Right cardiac atrium (tissue), 5 donors: ENCODE measurements around the gene HIPK3. TPM values are rescaled to one million over a fixed set of nuclear protein-coding genes. Genes with fewer than 3 reads are reported as not detected.

Source experiments
- ATAC-seq, 2 donors: fragments of 200-7000 bp; cut with Tn5 transposase; one replicate each; pipeline versions ENCODE4 v1.8.0 to v1.9.1; 2020; ENCODE audit warnings: moderate library complexity in 2 of 2, mild to moderate bottlenecking in 1 of 2
- DNase-seq, 3 donors: peaks; one replicate each; pipeline ENCODE4 v3.0.0-alpha.2; 2020
- H3K27ac ChIP-seq: one replicate; pipeline ENCODE4 v1.5.1; 2013; ENCODE audit warnings: mild to moderate bottlenecking, low read length, control low read depth, moderate library complexity
- H3K27me3 ChIP-seq: one replicate; pipeline ENCODE4 v1.6.1; 2013; ENCODE audit not compliant: control insufficient read depth, insufficient read depth
- H3K4me1 ChIP-seq: one replicate; pipeline ENCODE4 v1.6.1; 2013; ENCODE audit warnings: low read length; ENCODE audit not compliant: control insufficient read depth, insufficient read depth
- H3K4me3 ChIP-seq: one replicate; pipeline ENCODE4 v1.5.1; 2013; ENCODE audit warnings: low read length, control low read depth
- H3K9me3 ChIP-seq: one replicate; pipeline ENCODE4 v1.6.1; 2013; ENCODE audit warnings: low read length; ENCODE audit not compliant: control insufficient read depth
- WGBS: extraction: QIAGEN DNeasy Blood & Tissue Kit; methylation state at CpG from one replicate; pipeline ENCODE4 v1.1.7; 2013; 5-methylcytosine and 5-hydroxymethylcytosine counted together
- intact Hi-C, 4 donors: fragments of 100-400 bp; cut with DNase I; formaldehyde crosslinking; loops; one replicate each; pipeline versions ENCODE4 v1.11.0 to v1.14.0; 2022 to 2023
- polyA plus RNA-seq: library from polyadenylated mRNA; stranded (reverse); fragments of 200-250 nt; gene quantifications from one replicate; pipeline ENCODE4 v1.2.3, GENCODE V29; 2013
- total RNA-seq, 4 donors: library from RNA; stranded (reverse); fragmentation: NEBNext Ultra II Directional; extraction: Animal tissue kit (Norgen Biotek cat#: 25700); gene quantifications; one replicate each; pipeline ENCODE4 v1.2.1, GENCODE V29; 2021
- donor health status: healthy with polysubstance abuse.
- donor health status: DM: no; HTN: yes; CAD: no.
- donor health status: DM: no; HTN: no; CAD: no.
- donor health status: DM: no; HTN: yes; CAD: no; lungs with severe emphysema.
- donor health status: DM: yes; HTN: yes; CAD: no.

Gene HIPK3
- total and polyA plus RNA-seq, 5 donors = 32.0 to 272 (median 229) TPM

DNA sequence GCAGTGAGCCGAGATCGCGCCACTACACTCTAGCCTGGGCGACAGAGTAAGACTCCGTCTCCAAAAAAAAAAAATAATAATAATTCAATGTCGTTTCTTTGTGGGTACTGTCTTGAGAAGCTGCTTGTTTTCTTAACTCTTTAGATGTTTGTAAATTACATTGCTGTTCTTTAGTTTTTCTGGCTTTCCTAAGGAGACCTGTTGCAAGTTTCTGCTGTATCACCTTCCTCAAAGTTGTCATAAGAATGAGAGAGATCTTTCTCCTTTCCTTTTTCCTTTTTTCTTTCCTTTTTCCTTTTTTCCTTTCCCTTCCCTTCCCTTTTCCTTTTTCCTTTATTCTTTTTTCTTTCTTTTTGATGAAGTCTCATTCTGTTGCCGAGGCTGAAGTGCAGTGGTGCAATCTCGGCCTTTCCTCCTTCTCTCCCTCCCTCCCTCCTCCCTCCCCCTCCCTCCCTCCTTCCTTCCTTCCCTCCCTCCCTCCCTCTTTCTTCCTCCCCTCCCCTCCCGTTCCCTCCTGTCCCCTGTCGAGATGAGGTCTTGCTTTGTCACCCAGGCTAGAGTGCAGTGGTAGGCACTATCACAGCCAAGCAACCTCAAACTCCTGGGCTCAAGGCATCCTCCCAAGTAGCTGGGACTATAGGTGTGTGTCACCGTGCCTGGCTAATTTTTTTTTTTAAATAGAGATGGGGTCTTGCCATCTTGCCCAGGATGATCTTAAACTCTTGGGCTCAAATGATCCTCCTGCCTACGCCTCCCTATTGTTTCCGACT, 15.3 kb downstream of the HIPK3 start:
- intact Hi-C loops = no loop called here
- Histone ChIP-seq H3K4me1 (peaks cover 10% of the 10 kb centered on the region), H3K4me3 (no peak overlapping the region), H3K27ac (no peak overlapping the region), H3K9me3 (no peaks in the 10 kb centered on the region), H3K27me3 (no peaks in the 10 kb centered on the region)
- DNase-seq (no peak), ATAC-seq (peak in 1 of 2 donors; percentile 28)
- WGBS = 70% methylated on average over 13 of the region's 13 CpGs

DNA sequence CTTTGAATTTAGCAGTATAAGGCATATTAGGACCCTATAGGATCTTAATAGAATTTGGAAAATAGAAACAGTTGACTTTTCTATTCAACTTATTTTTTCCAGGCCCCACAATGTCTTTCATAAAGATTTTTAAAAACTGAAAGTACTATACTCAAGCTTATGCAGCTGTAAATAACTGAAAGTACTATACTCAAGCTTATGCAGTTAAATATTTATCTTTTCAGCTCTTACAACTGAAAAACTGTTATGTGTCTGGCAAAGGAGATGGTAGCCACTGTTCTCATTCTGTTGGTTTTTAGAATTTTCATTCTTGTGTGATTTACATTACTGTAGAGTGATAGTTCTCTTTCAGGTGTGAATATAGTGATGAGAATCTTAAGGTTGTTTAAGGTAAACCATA, 16.5 kb downstream of the HIPK3 start:
- Histone ChIP-seq H3K27ac (no peak overlapping the region), H3K9me3 (no peaks in the 10 kb centered on the region), H3K4me3 (no peak overlapping the region), H3K4me1 (peaks cover 6% of the 10 kb centered on the region), H3K27me3 (no peaks in the 10 kb centered on the region)
- DNase-seq (no peak), ATAC-seq (no peak)
- intact Hi-C loops = no loop called here

DNA sequence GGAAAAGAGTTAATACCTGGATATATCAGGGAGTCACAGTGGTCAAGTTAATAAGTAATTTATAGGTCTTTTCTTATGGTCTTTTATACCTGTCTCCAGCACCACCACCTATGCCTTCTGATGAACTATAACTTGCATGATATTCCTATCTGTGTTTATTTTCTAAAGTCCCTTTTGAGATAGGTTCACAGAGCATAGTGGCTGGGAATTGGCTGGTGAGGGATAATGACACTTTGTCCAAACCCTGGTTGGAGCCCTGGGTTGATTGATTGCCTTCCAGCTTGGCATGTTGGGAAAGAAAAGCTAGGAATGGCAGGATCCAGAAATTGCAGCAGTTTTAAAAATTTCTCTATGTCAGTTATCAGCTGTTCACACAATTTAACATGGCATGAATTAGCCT, 23.2 kb downstream of the HIPK3 start:
- no peaks in the 10 kb centered on the region for H3K27me3 ChIP-seq
- no peak overlapping the region for H3K4me3 ChIP-seq
- DNase-seq (no peak), ATAC-seq (no peak)
- H3K4me1 ChIP-seq = peaks cover 4% of the 10 kb centered on the region
- no peak overlapping the region for H3K27ac ChIP-seq
- no peaks in the 10 kb centered on the region for H3K9me3 ChIP-seq
- intact Hi-C loops = no loop called here

DNA sequence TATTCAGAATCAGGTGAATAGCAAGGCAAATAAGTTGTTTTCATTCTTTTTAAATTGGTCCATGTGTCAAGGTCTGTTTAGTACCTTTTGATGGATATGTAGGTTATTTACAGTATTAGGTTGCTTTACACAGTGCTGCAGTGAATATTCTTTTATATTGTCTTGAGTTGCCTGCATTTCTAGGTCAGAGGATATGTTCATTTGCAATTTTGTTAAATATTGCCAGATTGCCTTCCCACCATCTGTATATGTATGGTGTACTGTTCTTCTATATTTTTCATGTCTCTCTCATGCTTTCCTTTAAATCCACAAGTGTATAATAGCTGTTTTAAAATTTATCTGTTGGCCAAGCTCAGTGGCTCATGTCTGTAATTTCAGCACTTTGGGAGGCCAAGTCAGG, 24.6 kb downstream of the HIPK3 start:
- Histone ChIP-seq H3K27ac (no peak overlapping the region), H3K4me3 (no peak overlapping the region), H3K9me3 (no peaks in the 10 kb centered on the region), H3K27me3 (no peaks in the 10 kb centered on the region), H3K4me1 (peaks cover 10% of the 10 kb centered on the region)
- intact Hi-C loops = no loop called here
- ATAC-seq (no peak), DNase-seq (no peak)

DNA sequence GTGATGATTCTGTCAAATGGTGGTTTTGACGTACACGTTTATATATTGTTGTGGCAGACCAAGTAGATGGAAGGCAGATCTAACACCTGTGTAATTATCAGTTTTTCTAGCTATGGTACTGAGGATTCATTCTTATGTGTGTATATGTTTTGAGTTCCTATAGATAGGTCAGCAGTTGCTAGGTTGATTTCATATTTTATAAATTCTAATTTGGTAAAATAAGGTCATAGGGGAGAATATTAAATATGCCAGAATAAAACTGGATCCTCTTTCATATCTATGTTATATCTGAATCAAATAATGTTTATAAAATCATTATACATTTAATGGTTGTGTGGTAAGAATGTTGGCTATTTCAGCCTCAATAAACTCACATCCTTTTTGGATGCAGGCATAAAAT, 27.6 kb downstream of the HIPK3 start:
- intact Hi-C loops = no loop called here
- ATAC-seq = no peak
- H3K4me1 ChIP-seq = peaks cover 13% of the 10 kb centered on the region
- H3K27me3 ChIP-seq = no peaks in the 10 kb centered on the region
- no peak overlapping the region for H3K4me3 ChIP-seq
- 75% methylated on average over 2 of the region's 2 CpGs for WGBS
- DNase-seq = no peak
- no peak overlapping the region for H3K27ac ChIP-seq
- H3K9me3 ChIP-seq = no peaks in the 10 kb centered on the region

DNA sequence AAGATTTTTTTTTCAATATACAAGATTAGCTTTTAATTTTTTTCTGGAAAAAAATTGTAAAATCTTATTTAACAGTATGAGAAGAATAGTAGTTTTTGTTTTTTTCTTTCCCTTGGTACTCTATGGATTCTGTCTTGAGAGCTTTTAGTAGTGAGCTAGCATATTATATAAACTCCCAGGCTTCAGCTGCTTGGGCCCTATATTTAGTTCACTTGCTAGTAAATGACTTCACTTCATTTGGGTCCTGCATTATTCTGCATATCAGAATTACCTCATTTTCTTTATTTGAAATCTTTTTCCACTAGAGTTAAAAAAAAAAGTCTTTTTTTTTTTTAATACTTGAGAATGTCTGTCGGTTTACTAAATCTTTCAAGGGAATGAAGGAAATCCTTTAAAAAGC, 33.1 kb downstream of the HIPK3 start:
- Histone ChIP-seq H3K27ac (no peak overlapping the region), H3K4me3 (no peak overlapping the region), H3K4me1 (peaks cover 14% of the 10 kb centered on the region), H3K27me3 (no peaks in the 10 kb centered on the region), H3K9me3 (no peaks in the 10 kb centered on the region)
- WGBS = 11% methylated on average over 1 of the region's 1 CpG
- ATAC-seq (no peak), DNase-seq (no peak)
- intact Hi-C loops = no loop called here

DNA sequence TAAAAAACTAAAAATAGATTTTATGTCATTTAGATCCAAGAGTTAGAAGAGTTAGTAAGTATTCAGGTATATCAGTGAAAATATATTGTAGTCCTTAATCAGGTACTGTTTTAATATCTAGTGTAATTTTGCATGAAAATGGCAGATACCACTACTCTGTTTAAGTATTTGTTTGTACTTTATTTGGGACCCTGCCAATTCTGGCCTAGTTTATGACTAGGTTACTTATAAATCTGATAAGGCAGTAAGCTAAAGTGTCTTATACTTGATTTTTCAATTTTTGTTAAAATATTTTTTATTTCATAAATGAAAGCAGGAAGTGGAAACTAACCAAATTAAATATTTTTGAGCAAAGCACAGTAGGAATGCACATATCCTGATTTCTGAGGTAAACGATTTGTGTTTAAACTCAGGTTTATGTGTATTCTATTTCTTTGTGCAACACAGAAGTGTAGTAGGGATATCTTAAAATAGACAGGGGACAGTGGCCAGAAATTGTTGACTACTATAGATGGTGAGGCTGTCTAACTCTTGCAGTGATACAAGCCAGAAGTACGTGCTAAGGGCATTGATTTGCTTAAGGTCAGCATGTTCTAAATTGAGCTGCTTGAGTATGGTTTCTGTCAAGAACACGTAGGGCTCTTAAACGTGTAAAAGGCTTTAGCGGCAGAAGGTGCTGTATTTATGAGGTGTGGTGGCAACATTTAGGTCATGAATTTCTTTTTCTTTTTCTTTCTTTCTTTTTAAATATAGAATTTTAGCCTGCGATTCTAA, 34.0 kb downstream of the HIPK3 start:
- H3K27me3 ChIP-seq = no peaks in the 10 kb centered on the region
- 22% methylated on average over 6 of the region's 6 CpGs for whole genome bisulfite sequencing
- intact Hi-C loops = no loop called here
- no peaks in the 10 kb centered on the region for H3K9me3 ChIP-seq
- peak overlapping the region; percentile 58 for H3K27ac ChIP-seq
- peaks cover 13% of the 10 kb centered on the region for H3K4me1 ChIP-seq
- H3K4me3 ChIP-seq = peak overlapping the region; percentile 20
- ATAC-seq (peak; percentile 90), DNase-seq (no peak)

DNA sequence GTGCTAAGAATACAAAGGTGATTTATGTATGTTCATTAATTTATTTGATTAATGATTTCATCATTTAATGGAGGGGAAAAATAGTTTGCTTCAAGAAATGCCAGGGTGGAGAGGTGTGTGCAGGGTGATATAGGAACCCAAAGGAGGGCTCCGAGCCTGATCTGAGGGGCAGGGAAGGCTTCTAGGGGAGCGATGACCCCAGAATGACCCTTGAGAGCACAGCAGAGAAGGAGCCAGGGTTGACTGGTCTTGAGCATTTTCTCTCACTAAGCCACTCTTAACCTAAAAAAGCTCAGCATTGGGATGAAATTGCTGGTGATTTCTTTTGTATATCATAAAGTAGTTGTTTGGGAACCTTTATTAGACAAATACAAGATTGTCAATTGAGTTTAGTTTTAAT, 35.1 kb downstream of the HIPK3 start:
- no peaks in the 10 kb centered on the region for H3K27me3 ChIP-seq
- no peak overlapping the region for H3K4me3 ChIP-seq
- peak overlapping the region; percentile 99 for H3K27ac ChIP-seq
- peaks cover 9% of the 10 kb centered on the region for H3K4me1 ChIP-seq
- H3K9me3 ChIP-seq = no peaks in the 10 kb centered on the region
- ATAC-seq = no peak
- WGBS = 68% methylated on average over 2 of the region's 2 CpGs
- no peak for DNase-seq
- intact Hi-C loops = no loop called here

DNA sequence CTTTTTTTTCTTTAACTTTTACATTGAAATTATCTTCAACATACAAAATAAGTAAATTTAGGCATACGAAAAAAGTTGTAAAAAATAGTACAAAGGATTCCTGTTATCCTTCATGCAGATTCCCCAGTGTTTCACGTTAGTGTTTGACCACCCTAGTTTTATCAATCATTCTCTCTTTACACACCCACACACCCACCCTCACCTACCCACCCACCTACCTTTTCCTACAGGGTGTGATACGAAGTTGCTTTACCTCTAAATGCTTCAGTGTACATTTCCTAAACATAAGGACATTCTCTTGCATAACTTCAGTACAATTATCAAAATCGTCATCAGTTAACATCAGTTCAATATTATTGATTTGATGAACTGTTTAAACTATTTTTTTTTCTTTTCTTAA, 37.0 kb downstream of the HIPK3 start:
- intact Hi-C loops = no loop called here
- DNase-seq (no peak), ATAC-seq (no peak)
- WGBS = 82% methylated on average over 4 of the region's 4 CpGs
- peaks cover 6% of the 10 kb centered on the region for H3K4me1 ChIP-seq
- H3K4me3 ChIP-seq = no peak overlapping the region
- no peaks in the 10 kb centered on the region for H3K27me3 ChIP-seq
- no peaks in the 10 kb centered on the region for H3K9me3 ChIP-seq
- no peak overlapping the region for H3K27ac ChIP-seq

DNA sequence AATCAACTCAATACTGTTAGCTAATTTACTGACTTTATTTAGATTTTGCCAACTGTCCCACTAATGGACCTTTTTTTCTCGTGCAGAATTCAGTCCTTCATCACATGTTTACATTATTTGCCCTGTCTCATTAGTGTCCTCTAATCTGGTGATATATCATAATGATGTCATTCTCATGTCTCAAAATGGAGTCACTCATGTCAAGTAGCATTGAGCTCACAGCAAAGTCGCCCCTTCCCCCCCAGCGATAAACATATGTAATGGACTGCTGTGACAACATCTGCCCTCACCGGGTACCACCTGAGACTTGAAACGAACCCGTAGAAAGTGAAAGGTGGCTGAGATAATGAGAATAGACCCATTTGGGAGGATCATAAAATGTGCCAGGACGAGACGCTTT, 37.6 kb downstream of the HIPK3 start:
- Histone ChIP-seq H3K27ac (peak overlapping the region; percentile 57), H3K4me1 (peaks cover 6% of the 10 kb centered on the region)
- WGBS = 84% methylated on average over 8 of the region's 8 CpGs

DNA sequence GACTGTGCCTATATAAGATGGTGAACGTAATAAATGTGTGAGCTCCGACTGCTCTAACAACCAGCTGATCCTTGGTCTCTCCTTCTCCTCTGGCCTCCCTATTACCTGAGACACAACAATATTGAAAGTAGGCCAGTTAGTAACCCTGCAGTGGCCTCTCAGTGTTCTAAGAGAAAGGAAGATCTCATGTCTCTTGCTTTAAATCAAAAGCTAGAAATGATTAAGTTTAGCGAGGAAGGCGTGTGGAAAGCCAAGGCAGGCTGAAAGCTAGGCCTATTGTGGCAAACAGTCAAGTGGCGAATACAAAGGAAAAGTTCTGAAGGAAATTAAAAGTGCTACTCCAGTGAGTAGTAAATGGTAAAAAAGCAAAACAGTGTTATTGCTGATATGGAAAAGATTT, 39.5 kb downstream of the HIPK3 start:
- DNase-seq = no peak
- Histone ChIP-seq H3K4me3 (no peak overlapping the region), H3K9me3 (no peaks in the 10 kb centered on the region), H3K27me3 (no peaks in the 10 kb centered on the region), H3K27ac (no peak overlapping the region), H3K4me1 (peaks cover 10% of the 10 kb centered on the region)
- intact Hi-C loops = no loop called here
- no peak for ATAC-seq
- 85% methylated on average over 5 of the region's 5 CpGs for WGBS

More for the DNA sequence above, 37.6 kb downstream of the HIPK3 start:
- H3K27me3 ChIP-seq = no peaks in the 10 kb centered on the region
- DNase-seq (no peak), ATAC-seq (no peak)
- no peak overlapping the region for H3K4me3 ChIP-seq
- intact Hi-C loops = no loop called here
- no peaks in the 10 kb centered on the region for H3K9me3 ChIP-seq
